ENCODE measurements around the gene KRTAP9-7.
"Not testable (repeated sequence)": the region's sequence is repeated elsewhere in the genome, so short reads cannot be mapped to it uniquely, and the experiment has no call there.

Gene KRTAP9-7

DNA sequence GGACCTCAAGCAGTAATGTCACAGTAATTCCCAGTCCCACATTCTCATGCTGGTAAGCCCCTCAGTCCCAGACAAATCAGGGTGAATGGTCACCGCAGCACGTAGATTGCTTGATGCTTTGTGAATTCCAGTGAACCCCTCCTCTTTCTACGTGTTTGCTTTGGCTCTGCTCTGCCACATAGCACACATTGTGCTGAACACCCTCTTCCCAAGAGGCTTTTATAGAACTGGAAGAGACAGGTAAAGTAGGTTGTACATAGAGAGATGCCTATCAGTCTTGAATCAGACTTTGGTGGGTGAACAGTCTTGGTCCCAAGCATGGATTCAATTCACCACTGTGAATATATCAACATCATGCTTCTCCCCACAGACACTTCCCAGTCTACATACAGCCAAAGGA, 10.9 kb upstream of the KRTAP9-7 start:
- TF ChIP-seq, protein P1, sequence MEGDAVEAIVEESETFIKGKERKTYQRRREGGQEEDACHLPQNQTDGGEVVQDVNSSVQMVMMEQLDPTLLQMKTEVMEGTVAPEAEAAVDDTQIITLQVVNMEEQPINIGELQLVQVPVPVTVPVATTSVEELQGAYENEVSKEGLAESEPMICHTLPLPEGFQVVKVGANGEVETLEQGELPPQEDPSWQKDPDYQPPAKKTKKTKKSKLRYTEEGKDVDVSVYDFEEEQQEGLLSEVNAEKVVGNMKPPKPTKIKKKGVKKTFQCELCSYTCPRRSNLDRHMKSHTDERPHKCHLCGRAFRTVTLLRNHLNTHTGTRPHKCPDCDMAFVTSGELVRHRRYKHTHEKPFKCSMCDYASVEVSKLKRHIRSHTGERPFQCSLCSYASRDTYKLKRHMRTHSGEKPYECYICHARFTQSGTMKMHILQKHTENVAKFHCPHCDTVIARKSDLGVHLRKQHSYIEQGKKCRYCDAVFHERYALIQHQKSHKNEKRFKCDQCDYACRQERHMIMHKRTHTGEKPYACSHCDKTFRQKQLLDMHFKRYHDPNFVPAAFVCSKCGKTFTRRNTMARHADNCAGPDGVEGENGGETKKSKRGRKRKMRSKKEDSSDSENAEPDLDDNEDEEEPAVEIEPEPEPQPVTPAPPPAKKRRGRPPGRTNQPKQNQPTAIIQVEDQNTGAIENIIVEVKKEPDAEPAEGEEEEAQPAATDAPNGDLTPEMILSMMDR (IDR thresholded peaks at IDR 0.05; ENCODE audit: unreplicated experiment in 3 of 3): no peak
- no peaks in the 10 kb centered on the region for H3K4me1 Mint-ChIP-seq
- H3K27ac Mint-ChIP-seq: no peak overlapping the region
- no peak overlapping the region for H3K4me3 Mint-ChIP-seq
- H3K27me3 Mint-ChIP-seq (ENCODE audit: low read depth): peaks cover 37% of the 10 kb centered on the region
- H3K9me3 Mint-ChIP-seq: peaks cover 3% of the 10 kb centered on the region
- no peaks in the 10 kb centered on the region for H3K36me3 Mint-ChIP-seq (ENCODE audit: low read depth)

DNA sequence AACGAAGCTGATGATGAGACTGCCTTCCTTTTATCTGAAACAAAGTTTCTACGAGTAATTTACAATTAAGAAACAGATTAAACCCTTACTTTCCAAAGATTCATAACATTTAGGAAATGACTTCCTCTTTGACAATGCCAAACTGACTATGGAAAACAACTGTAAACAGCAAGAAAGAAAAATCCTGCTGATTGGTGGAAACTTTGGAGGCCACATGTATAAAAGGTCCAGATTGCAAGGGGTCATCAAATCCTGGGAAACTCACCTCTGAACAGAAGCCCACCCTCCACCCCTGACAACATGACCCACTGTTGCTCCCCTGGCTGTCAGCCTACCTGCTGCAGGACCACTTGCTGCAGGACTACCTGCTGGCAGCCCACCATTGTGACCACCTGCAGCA, 10.4 kb upstream of the KRTAP9-7 start, which contains the start of gene KRTAP9-6:
Gene KRTAP9-6 (plus strand): TSS at position 301 of the 400 bp plus-strand sequence. CDS start 0 bp downstream, at position 301.
- Mint-ChIP-seq H3K4me3 (no peak within 1 kb of the TSS), H3K9me3 (peaks cover 3% of the 10 kb centered on the region), H3K36me3 (ENCODE audit: low read depth) (no peaks in the 10 kb centered on the region), H3K4me1 (no peaks in the 10 kb centered on the region), H3K27ac (no peak within 1 kb of the TSS), H3K27me3 (ENCODE audit: low read depth) (peaks cover 34% of the 10 kb centered on the region)
- TF ChIP-seq, protein P1 (IDR thresholded peaks at IDR 0.05; ENCODE audit: unreplicated experiment in 3 of 3): no peak

DNA sequence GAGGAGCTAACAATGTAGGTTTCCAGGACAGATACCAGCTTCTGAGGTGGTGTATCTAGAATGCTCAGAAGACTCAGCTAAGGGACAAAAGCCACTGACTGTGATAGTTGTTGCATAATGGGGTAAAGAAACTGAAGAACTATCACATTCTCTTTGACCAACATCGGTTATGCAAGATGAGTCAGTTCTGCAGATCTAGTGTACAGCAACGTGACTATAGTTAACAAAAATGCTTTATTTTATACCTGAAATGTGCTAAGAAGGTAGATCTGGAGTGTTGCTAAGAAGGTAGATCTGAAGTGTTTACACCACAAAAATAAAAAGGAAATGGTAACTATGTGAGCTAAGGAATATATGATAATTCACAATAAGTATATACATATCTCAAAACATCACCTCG, 7.8 kb upstream of the KRTAP9-7 start:
- Mint-ChIP-seq H3K9me3 (no peaks in the 10 kb centered on the region), H3K4me3 (no peak overlapping the region), H3K4me1 (no peaks in the 10 kb centered on the region), H3K36me3 (ENCODE audit: low read depth) (no peaks in the 10 kb centered on the region), H3K27ac (no peak overlapping the region), H3K27me3 (ENCODE audit: low read depth) (peaks cover 15% of the 10 kb centered on the region)
- TF ChIP-seq, protein P1 (IDR thresholded peaks at IDR 0.05; ENCODE audit: unreplicated experiment in 3 of 3): no peak

DNA sequence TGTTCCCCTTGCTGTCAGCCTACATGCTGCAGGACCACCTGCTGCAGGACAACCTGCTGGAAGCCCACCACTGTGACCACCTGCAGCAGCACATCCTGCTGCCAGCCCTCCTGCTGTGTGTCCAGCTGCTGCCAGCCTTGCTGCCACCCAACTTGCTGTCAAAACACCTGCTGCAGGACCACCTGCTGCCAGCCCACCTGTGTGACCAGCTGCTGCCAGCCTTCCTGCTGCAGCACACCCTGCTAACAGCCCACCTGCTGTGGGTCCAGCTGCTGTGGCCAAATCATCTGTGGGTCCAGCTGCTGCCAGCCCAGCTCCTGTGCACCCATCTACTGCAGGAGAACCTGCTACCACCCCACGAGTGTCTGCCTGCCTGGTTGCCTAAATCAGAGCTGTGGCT, 4.2 kb upstream of the KRTAP9-7 start:
- not testable (repeated sequence) for H3K27ac Mint-ChIP-seq; H3K4me1 Mint-ChIP-seq; H3K36me3 Mint-ChIP-seq (ENCODE audit: low read depth); H3K9me3 Mint-ChIP-seq; H3K4me3 Mint-ChIP-seq; H3K27me3 Mint-ChIP-seq (ENCODE audit: low read depth)

DNA sequence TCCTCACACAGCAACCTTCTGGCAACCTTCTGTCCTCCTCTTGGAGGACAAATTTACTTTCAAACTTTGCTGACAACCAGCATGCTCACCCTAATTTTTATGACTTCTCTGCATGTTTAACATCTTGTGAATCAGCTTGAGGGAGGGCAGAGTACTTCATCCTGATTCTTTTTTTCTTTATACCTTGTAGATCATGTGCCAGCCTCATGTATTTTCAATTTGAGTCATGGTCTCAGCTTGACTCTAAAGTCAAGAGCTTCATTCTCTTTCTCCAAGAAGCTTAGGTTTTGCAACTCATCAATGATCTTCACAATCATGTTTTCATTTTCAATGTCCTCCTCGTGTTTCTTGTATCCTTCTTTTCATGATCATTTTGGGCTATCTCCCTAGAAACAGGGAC, 3.6 kb upstream of the KRTAP9-7 start:
- TF ChIP-seq, protein P1 (IDR thresholded peaks at IDR 0.05; ENCODE audit: unreplicated experiment in 3 of 3): no peak
- Mint-ChIP-seq H3K27me3 (ENCODE audit: low read depth) (peaks cover 11% of the 10 kb centered on the region), H3K36me3 (ENCODE audit: low read depth) (no peaks in the 10 kb centered on the region), H3K4me1 (no peaks in the 10 kb centered on the region), H3K9me3 (no peaks in the 10 kb centered on the region), H3K27ac (no peak overlapping the region), H3K4me3 (no peak overlapping the region)

DNA sequence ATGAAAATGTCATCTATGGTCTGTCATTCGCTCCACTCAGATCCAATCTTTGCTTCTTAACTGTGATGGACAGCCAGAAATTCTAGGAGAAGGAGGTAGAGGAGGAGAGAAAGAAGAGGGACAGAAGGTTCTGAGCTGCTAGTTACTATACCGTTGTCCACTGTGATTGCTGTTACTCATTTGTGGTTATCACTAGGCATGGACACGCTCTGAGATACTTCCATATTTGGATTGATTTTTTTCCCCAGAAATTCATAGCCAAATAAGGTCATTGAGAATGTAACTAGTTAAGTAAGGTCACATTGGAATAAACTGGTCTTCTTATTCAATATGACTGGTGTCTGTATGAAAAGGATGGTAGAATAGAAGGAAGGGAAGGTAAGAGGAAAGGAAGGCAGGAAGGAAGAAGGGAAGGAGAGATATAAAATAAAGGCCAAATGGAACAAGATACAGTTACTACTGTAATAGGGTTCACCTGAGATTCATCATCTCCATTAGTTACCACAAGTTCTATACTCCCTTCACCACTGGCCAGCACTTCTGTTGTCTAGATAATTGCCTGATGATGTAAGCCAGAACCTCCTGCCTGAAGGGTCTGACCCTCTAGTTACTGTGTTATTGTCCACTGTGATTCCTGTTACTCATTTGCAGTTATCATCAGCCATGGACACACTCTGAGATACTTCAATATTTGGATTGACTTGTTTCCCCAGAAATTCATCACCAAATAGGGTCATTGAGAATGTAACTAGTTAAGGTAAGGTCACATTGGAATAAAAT, 2.9 kb downstream of the KRTAP9-7 start:
- Mint-ChIP-seq H3K36me3 (ENCODE audit: low read depth) (no peaks in the 10 kb centered on the region), H3K27me3 (ENCODE audit: low read depth) (peaks cover 18% of the 10 kb centered on the region), H3K4me3 (no peak overlapping the region), H3K4me1 (no peaks in the 10 kb centered on the region), H3K27ac (no peak overlapping the region), H3K9me3 (peaks cover 6% of the 10 kb centered on the region)
- TF ChIP-seq, protein P1 (IDR thresholded peaks at IDR 0.05; ENCODE audit: unreplicated experiment in 3 of 3): no peak

Data from nephron (organoid).